Stimulated activated effector memory CD8-positive, alpha-beta T cell treated with anti-CD3 and anti-CD28 coated beads, Interleukin-12 subunit alpha, Interleukin-12 subunit beta, amount 100 ng/mL, for 72 hours (primary cell): ENCODE measurements around the gene LBHD1.

Source experiments
- ATAC-seq: fragments of 150-1000 bp; cut with Tn5 transposase; 2 replicates; pipeline ENCODE4 v1.10.0; 2021
- DNase-seq, 2 donors: peaks; one replicate each; pipeline ENCODE4 v3.0.0; 2021 to 2022; ENCODE audit warnings: low spot score in 2 of 2
- H3K27ac Mint-ChIP-seq: one replicate; pipeline ENCODE4 v1.8.0; 2022; ENCODE audit warnings: mild to moderate bottlenecking, mixed read lengths
- H3K36me3 Mint-ChIP-seq: one replicate; pipeline ENCODE4 v1.8.0; 2022; ENCODE audit warnings: mild to moderate bottlenecking, mixed read lengths
- H3K4me1 Mint-ChIP-seq: one replicate; pipeline ENCODE4 v1.8.0; 2022; ENCODE audit warnings: mixed read lengths
- H3K4me3 Mint-ChIP-seq: one replicate; pipeline ENCODE4 v1.8.0; 2022; ENCODE audit warnings: mild to moderate bottlenecking, mixed read lengths
- H3K9me3 Mint-ChIP-seq: one replicate; pipeline ENCODE4 v1.8.0; 2022; ENCODE audit warnings: mixed read lengths

LBHD1 gene

DNA sequence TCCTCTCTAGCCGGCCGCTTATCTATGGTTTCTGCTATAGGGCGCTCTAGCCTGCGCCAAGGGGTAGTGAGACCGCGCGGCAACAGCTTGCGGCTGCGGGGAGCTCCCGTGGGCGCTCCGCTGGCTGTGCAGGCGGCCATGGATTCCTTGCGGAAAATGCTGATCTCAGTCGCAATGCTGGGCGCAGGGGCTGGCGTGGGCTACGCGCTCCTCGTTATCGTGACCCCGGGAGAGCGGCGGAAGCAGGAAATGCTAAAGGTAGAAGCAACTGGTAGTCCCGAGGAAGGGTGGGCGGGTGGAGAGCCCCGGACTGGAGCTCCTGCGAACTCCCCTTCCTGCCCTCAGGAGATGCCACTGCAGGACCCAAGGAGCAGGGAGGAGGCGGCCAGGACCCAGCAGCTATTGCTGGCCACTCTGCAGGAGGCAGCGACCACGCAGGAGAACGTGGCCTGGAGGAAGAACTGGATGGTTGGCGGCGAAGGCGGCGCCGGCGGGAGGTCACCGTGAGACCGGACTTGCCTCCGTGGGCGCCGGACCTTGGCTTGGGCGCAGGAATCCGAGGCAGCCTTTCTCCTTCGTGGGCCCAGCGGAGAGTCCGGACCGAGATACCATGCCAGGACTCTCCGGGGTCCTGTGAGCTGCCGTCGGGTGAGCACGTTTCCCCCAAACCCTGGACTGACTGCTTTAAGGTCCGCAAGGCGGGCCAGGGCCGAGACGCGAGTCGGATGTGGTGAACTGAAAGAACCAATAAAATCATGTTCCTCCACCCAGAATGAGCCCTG is at the start of gene LBHD1, which contains the start of gene UQCC3:
Gene LBHD1 (minus strand): TSS at position 660 of the 782 bp plus-strand sequence. CDS start 2,236 bp downstream, outside the sequence.
Gene UQCC3 (plus strand): TSS at position 66 of the 782 bp plus-strand sequence. CDS start 73 bp downstream, at position 139.
- Mint-ChIP-seq H3K4me3 (peak within 1 kb of the TSS; percentile 99), H3K36me3 (peaks cover 97% of the 10 kb centered on the region), H3K4me1 (peaks cover 42% of the 10 kb centered on the region), H3K27ac (peak within 1 kb of the TSS; percentile 97), H3K9me3 (no peaks in the 10 kb centered on the region)
- peak; percentile 92 for ATAC-seq
- peak; percentile 58 to 90 for DNase-seq

DNA sequence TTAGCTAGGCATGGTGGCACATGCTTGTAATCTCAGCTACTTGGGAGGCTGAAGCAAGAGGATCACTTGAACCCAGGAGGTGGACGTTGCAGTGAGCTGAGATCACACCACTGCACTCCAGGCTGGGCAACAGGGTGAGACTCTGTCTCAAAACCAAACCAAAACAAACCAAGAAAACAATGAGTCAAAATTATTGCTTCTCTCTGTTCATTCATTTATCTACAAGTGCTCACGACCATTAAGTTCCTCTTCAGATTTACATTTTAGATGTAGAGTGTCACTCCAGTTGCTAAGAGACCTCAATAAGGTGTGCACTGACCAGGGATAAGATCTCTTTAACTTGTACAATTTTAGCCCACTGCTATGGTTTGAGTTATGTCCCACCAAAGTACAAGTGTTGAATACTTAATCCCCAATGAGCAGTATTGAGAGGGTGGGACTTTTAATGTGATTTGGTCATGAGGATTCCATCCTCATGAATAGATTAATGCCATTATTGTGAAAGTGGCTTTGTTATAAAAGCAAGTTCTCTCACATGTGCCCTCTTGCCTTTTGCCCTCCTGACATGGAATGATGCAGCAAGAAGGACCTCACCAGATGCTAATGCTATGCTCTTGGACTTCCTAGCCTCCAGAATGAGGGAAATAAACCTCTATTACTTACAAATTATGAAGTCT is 47.4 kb upstream of the LBHD1 start:
- peaks cover 100% of the 10 kb centered on the region for H3K36me3 Mint-ChIP-seq
- H3K9me3 Mint-ChIP-seq: no peaks in the 10 kb centered on the region
- DNase-seq (no peak), ATAC-seq (peak; percentile 89)
- no peak overlapping the region for H3K4me3 Mint-ChIP-seq
- H3K27ac Mint-ChIP-seq: peak overlapping the region; percentile 87
- H3K4me1 Mint-ChIP-seq: peaks cover 37% of the 10 kb centered on the region

DNA sequence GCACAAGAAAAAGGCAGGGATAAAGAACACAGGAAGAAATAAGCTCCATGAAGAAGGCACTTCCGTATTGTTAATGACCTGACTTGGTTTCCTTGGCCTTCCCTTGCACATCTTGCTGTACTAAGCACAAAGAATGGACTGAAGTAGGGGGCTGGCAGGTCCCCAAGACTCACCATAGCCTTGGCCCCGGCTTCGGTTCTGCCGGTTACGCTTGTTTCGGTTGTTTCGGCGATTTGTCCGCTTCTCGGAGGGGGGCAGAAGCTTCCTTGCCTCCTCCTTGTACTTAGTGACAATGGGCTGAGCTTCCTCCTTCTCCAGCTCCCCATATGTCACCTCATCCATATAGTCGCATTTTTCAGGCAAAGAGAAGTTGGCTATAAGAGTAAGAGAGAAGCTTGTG is 44.7 kb upstream of the LBHD1 start:
- ATAC-seq (no peak), DNase-seq (no peak)
- H3K4me1 Mint-ChIP-seq: peaks cover 50% of the 10 kb centered on the region
- no peaks in the 10 kb centered on the region for H3K9me3 Mint-ChIP-seq
- H3K4me3 Mint-ChIP-seq: no peak overlapping the region
- peak overlapping the region; percentile 60 for H3K27ac Mint-ChIP-seq
- peaks cover 100% of the 10 kb centered on the region for H3K36me3 Mint-ChIP-seq

DNA sequence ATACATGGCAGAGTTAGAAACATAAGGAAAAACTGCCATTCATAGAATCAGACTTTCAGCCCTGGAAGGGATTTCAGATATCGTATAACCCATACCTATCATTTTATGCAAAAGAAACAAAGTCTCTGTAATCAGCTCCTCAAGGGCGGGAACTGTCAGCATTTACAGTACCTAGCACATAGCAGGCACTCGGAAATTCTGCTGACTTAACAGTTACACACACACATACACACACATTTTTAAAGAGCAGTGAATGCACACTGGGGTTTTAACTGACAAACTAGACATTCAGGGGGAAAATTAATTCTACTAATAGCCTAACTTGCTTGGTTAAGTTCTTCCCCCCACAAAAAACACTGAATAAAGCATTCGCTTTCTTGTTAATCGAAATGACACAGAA is 44.1 kb upstream of the LBHD1 start:
- H3K4me1 Mint-ChIP-seq: peaks cover 50% of the 10 kb centered on the region
- ATAC-seq: no peak
- H3K36me3 Mint-ChIP-seq: peaks cover 100% of the 10 kb centered on the region
- no peak overlapping the region for H3K4me3 Mint-ChIP-seq
- no peak for DNase-seq
- H3K9me3 Mint-ChIP-seq: no peaks in the 10 kb centered on the region
- H3K27ac Mint-ChIP-seq: peak overlapping the region; percentile 89

DNA sequence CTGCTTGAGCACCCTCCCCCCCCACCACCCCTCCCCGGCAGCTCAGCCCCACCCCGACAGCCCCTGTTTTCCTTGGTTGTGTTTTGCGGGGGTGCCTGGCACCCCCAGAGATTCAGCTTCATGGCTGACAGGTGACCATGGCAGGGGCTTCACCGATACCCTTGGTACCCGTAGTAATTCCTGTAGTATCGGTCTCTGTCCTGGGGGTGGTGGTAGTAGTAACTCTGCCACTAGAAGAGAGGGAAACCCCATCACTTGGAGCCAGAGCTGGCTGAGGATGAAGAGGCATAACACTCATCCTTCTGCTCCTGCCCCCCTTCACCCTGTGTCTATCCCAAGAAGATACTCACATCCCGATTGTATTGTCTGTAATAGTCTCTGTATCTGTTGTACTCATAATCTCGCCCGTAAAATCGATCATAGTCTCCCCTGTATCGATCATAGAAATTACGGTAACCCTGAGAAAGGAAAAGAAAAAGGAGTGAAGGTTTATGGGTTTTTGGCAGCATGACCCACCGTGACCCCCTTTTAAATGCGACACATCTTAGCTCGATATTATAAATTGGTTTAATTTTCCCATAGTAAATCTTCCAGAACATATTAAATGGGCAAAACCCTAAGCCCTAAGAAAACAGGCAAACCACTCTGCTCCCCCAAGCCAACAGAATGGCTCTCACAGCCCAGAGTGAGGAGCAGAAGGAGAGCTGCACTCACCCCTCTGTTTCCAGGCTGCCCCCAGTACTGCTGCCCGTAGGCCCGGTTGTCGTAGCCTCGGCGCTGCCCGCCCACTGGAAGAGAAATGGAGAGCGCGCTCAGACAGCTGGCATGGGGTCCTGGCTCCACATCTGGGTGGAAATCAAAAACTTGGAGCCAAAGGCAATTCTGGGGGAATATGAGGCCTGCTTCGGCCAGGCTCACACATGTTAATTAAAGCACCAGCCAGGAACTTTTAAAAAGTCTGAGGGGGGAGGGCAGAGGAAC is 43.4 kb upstream of the LBHD1 start:
- peak overlapping the region; percentile 89 for H3K27ac Mint-ChIP-seq
- H3K4me3 Mint-ChIP-seq: no peak overlapping the region
- peaks cover 53% of the 10 kb centered on the region for H3K4me1 Mint-ChIP-seq

DNA sequence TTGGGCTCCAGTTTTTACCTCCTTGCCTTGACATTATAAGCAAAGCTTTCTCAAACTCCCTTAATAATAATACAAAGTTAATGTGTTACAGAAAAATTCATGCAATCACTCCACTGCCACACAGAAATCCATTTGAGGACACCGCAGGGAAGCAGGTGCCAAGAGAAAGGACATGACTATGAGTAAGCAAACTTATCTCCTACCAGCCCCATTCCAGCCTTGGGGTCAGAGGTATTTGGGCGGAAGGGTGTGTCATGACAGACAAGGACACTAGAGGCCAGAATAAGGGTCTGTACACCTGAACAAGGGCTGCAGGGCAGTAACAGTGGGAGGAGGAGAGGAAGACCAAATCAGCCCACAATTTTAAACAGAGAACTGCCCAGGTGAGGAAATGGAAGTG is 41.3 kb upstream of the LBHD1 start:
- ATAC-seq (no peak), DNase-seq (no peak)
- Mint-ChIP-seq H3K27ac (peak overlapping the region; percentile 89), H3K9me3 (no peaks in the 10 kb centered on the region), H3K4me1 (peaks cover 61% of the 10 kb centered on the region), H3K36me3 (peaks cover 98% of the 10 kb centered on the region), H3K4me3 (peak overlapping the region; percentile 44)

More for the DNA sequence above, 43.4 kb upstream of the LBHD1 start:
- Mint-ChIP-seq H3K9me3 (no peaks in the 10 kb centered on the region), H3K36me3 (peaks cover 100% of the 10 kb centered on the region)
- DNase-seq (no peak), ATAC-seq (no peak)

DNA sequence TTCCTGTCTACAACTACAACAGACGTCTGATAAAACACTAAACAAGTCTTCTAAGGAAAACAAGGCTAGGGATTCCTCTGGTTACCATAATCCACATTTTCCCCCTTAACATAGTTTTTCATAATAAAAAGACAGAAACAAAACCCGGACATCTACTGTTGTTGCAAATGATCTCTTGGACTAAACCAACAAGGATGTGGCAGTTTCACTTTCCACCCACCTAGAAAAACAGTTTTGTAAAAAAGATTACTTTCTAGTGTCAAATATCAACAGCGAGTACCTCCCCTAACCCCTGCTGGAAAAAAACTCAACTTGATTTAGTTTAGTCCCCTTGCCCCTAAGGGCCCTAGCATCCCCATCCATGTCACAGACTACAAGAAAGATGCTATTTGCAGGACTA is 40.8 kb upstream of the LBHD1 start:
- H3K27ac Mint-ChIP-seq: peak overlapping the region; percentile 89
- peak overlapping the region; percentile 44 for H3K4me3 Mint-ChIP-seq
- H3K9me3 Mint-ChIP-seq: no peaks in the 10 kb centered on the region
- H3K36me3 Mint-ChIP-seq: peaks cover 93% of the 10 kb centered on the region
- H3K4me1 Mint-ChIP-seq: peaks cover 62% of the 10 kb centered on the region
- ATAC-seq (no peak), DNase-seq (no peak)

DNA sequence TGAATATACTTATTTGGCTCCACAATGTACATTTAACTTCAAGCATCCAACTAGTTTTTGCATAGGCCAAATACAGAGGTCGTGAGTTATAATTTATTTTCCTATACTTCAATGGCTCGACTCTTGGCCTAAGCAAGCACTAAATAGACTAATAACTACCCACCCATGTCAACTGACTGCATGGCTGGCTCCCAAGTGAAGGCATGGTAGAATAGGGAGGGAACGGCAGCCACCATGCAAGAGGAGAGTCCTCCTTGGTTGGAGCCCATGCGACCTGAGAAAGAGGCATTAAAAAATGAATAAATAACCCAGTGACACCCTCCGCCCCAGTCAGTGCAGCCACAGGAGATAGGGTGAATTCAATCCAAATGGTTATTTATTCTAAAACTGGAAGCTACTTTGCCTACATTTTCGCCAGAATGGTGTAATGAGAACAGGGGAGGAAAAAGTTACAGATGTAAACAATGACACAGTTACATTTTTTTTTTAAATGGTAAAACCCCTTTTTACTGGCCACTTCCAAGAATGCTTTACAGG is 40.3 kb upstream of the LBHD1 start:
- peak overlapping the region; percentile 44 for H3K4me3 Mint-ChIP-seq
- no peaks in the 10 kb centered on the region for H3K9me3 Mint-ChIP-seq
- H3K36me3 Mint-ChIP-seq: peaks cover 90% of the 10 kb centered on the region
- H3K4me1 Mint-ChIP-seq: peaks cover 64% of the 10 kb centered on the region
- DNase-seq (no peak), ATAC-seq (no peak)
- H3K27ac Mint-ChIP-seq: peak overlapping the region; percentile 89

DNA sequence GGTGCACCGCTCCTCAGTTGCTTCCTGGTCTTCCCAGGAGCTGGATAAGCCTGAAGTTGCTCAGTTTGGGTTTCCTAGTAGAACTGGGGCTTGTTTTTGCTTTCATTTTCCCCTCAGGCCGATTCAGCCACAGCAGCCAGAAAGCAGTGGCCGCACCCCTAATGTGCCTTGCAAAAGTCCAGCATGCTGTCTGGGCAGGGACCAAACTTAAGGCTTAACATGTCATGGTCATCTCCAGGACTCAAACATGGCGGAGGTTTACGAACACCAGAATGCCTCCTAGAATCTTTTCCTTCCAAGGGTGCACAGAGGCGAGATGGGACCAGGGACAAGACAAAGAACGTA is 37.9 kb upstream of the LBHD1 start:
- DNase-seq (peak in 1 of 2 donors; percentile 72), ATAC-seq (no peak)
- H3K4me1 Mint-ChIP-seq: peaks cover 74% of the 10 kb centered on the region
- H3K36me3 Mint-ChIP-seq: peaks cover 84% of the 10 kb centered on the region
- peak overlapping the region; percentile 97 for H3K27ac Mint-ChIP-seq
- H3K4me3 Mint-ChIP-seq: peak overlapping the region; percentile 88
- H3K9me3 Mint-ChIP-seq: no peaks in the 10 kb centered on the region

DNA sequence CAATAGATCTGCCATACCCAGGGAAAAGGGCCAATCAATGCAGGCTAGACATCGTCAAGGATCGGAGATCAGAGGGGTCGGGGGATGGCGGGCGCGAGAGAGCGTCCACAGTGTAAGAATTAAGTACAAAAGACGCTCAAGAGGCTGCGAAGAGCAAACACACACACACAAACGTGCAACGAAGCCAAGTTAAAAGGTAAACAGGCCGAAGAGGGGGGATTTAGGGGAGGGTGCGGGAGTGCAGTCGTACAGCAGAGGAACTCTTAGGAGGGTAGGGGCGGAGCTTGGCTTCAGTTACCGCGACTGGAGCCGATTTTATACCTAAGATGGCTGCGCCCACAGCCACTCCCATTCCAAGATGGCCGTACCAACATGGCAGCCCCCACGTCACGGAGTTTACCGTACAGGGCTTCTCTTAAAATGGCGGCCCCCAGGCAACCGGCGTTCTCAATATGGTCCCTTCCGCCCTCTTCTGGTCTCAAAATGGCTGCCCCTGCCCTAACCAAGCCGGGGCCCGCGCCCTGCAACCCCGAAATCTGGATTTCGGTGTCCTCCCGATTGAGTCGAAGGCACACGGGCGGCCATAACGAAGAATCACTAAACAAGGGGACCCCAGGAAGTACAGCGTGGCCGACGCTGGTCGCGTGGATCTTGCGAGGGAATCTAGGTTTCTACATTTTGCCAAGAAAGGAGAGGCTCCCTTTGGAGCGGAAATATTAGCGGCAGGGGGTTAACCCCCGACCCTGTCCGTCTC is 37.4 kb upstream of the LBHD1 start:
- Mint-ChIP-seq H3K27ac (peak overlapping the region; percentile 97), H3K9me3 (no peaks in the 10 kb centered on the region), H3K4me1 (peaks cover 73% of the 10 kb centered on the region), H3K4me3 (peak overlapping the region; percentile 88), H3K36me3 (peaks cover 82% of the 10 kb centered on the region)
- DNase-seq: peak; percentile 76 to 95
- peak; percentile 87 for ATAC-seq

DNA sequence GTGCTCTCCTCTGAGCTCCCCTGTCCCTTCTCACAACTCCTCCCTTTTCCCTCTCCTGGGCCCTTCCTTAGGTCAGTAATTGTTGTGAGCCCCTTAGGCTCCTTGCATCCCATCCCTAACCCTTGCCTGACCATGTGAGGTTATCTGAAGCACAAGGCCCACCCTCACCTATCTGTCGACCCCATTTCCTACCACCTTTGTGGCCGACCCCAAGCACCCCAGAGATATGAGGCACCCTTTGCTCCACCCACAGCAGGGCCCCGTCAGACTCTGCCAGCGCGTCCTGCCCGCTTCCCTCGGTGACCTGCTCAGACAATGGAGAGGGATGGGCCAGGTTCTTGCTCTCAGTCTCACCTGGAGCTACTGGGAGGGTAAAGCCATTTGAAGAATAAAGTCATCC is 36.7 kb upstream of the LBHD1 start:
- ATAC-seq: peak; percentile 48
- DNase-seq: peak in 1 of 2 donors; percentile 30

DNA sequence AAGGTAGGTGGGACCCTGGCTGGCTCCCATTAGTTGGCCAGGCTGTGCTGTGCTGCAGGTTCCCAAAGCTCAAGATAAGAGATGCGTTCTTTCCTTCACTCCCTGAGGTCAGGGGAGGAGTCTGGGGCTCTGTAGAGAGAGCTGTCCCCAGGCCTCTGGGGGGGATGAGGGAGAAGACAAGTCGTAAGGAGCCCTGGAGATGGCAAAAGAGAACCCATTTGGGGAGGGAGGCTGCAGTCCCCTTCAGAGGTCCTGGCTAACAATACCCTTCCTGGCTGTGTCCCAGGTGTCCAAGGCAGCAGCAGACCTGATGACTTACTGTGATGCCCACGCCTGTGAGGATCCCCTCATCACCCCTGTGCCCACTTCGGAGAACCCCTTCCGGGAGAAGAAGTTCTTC is 36.3 kb upstream of the LBHD1 start:
- no peak for ATAC-seq
- Mint-ChIP-seq H3K27ac (peak overlapping the region; percentile 97), H3K4me3 (peak overlapping the region; percentile 88), H3K4me1 (peaks cover 64% of the 10 kb centered on the region), H3K9me3 (no peaks in the 10 kb centered on the region), H3K36me3 (peaks cover 75% of the 10 kb centered on the region)
- no peak for DNase-seq

More for the DNA sequence above, 36.7 kb upstream of the LBHD1 start:
- H3K9me3 Mint-ChIP-seq: no peaks in the 10 kb centered on the region
- H3K36me3 Mint-ChIP-seq: peaks cover 79% of the 10 kb centered on the region
- peaks cover 68% of the 10 kb centered on the region for H3K4me1 Mint-ChIP-seq
- peak overlapping the region; percentile 97 for H3K27ac Mint-ChIP-seq
- H3K4me3 Mint-ChIP-seq: peak overlapping the region; percentile 88

DNA sequence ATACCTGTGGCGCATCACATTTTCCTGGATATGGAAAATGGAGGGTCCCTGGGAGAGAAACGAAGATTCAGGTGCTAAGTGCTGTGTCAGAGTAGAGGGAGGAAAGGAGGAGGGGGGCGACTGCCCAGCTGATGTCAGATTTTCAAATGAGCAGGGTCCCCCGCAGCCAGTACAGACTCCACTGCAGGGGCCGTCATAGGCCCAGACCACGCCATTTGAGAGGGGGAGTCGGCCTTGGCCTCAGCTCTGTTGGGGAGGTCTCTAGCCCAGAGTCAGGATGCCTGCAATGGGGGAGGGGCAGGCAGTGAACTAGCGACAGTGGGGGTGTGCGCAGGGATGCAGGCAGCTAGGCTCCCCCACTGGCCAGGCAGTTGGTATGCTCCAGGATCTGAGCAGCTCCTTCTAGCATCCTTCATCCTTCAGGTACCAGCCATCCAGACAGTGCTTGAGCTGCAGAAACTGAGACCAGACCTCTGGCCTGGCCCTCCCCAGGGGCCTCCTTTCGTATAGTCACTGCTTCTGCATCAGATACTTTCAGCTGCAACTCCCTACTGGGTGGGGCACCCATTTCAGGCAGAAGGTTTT is 35.3 kb upstream of the LBHD1 start, which contains the start of the genes BSCL2 and GNG3:
Gene BSCL2 (minus strand): TSS at position 148 of the 585 bp plus-strand sequence. CDS start 229 bp downstream, outside the sequence.
Gene GNG3 (plus strand): TSS at position 400 of the 585 bp plus-strand sequence. CDS start 620 bp downstream, outside the sequence.
- peaks cover 58% of the 10 kb centered on the region for H3K4me1 Mint-ChIP-seq
- no peak for ATAC-seq
- peak within 1 kb of the TSS; percentile 97 for H3K27ac Mint-ChIP-seq
- H3K36me3 Mint-ChIP-seq: peaks cover 70% of the 10 kb centered on the region
- no peaks in the 10 kb centered on the region for H3K9me3 Mint-ChIP-seq
- peak within 1 kb of the TSS; percentile 88 for H3K4me3 Mint-ChIP-seq
- DNase-seq: no peak
